Stimulated activated CD8-positive, alpha-beta memory T cell treated with anti-CD3 and anti-CD28 coated beads, Interleukin-15, amount 100 ng/mL, for 4 hours (primary cell): Measurements from ENCODE around the gene OSBPL8.

Experiments
- DNase-seq, 2 donors: peaks; one replicate each; pipeline ENCODE4 v3.0.0-alpha.2; 2020; ENCODE audit warnings: low read depth in 2 of 2

Gene OSBPL8, protein sequence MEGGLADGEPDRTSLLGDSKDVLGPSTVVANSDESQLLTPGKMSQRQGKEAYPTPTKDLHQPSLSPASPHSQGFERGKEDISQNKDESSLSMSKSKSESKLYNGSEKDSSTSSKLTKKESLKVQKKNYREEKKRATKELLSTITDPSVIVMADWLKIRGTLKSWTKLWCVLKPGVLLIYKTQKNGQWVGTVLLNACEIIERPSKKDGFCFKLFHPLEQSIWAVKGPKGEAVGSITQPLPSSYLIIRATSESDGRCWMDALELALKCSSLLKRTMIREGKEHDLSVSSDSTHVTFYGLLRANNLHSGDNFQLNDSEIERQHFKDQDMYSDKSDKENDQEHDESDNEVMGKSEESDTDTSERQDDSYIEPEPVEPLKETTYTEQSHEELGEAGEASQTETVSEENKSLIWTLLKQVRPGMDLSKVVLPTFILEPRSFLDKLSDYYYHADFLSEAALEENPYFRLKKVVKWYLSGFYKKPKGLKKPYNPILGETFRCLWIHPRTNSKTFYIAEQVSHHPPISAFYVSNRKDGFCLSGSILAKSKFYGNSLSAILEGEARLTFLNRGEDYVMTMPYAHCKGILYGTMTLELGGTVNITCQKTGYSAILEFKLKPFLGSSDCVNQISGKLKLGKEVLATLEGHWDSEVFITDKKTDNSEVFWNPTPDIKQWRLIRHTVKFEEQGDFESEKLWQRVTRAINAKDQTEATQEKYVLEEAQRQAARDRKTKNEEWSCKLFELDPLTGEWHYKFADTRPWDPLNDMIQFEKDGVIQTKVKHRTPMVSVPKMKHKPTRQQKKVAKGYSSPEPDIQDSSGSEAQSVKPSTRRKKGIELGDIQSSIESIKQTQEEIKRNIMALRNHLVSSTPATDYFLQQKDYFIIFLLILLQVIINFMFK

DNA sequence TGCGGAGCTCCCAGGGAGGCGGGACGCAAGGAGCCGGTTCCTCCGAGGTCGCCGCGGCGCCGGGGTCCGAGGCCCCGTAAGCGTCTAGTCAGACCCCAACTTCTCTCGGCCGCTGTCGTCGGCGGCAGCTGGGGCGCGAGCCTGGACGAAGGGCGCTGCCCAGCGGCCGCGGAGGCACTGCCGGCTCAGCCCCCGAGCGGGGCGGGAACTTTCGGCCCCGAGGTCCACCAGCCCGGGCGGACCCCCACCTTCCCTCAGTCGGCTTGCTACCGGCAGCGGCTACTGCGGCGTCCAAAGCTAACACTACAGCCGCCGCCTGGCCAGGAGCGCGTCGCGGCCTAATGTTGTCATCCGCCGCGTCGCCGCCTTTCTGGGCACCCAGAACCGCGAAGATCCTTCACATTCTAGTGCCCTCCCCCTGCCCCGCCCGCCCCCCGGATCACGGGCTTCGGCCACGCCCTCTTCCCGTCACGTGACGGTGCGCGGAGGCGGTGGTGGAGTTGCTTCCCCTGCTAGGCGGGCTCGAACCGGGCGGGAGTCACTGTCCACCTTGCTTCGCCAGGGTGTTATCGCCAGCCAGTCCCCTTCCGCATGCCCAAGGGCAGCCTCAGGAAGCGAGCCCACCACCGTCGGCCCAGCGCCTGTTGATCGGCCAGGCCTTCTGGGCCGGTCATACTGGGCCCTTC is at the start of gene OSBPL8:
Gene OSBPL8, minus strand, starts transcription at position 372 of the 686 bp plus-strand sequence. CDS start 72,220 bp downstream, outside the sequence.
- DNase-seq: peak; percentile 93 to 96

DNA sequence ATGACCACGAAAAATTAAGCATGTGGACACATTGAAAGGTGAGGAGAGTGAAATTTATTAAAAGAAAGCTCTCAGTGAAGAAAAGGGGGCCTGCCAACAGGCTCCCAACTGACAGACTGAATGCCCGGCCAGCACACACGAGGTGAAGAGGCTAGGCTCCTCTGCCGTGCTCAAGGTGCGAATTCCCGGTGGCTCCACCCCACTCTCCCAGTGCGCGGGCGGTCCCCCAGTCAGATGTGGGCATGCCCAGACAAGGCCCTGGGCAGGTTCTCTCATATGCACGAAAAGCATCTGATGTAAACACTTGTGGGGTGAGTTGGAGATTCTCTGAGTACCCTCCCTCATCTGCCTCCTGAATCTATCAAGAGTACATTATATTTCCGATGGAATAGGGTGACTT is 48.5 kb upstream of the OSBPL8 start:
- DNase-seq: no peak

DNA sequence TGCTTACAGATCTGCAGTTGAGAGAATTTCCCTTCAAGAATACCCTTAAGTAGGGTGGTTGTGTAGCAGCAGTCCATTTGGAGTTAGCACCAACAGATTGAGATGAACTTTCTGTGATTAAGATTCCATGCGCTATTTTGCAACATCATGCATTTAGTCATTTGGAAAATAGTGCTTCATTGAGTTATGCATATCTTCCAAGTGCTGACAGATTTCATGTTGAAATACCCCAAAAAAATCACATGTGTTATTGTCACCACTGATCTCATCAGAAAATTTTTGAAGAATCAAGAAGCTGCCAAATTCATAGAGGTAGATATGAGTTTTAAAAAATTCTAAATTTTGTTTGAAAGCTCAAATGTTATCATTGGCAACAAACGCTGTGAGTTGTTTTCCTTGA is 35.5 kb upstream of the OSBPL8 start:
- DNase-seq: no peak

DNA sequence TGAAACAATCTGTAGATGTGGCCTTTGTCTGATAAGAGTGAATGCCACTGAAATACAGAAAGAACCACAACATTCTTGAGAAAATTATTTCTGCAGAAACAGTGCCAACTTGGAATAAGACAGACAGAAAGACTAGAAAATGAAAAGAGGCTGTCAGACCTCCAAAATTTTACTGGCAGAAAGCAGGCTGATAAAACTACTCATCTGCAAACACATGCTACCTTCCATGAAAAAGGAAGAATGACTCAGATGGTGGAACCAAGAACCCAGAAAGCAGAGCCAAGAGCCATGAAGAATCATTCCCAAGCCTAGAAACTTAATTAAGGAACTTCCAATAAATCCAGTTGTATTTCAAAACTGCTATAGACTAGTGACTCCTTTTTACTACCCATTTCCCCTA is 31.9 kb upstream of the OSBPL8 start:
- DNase-seq: no peak

DNA sequence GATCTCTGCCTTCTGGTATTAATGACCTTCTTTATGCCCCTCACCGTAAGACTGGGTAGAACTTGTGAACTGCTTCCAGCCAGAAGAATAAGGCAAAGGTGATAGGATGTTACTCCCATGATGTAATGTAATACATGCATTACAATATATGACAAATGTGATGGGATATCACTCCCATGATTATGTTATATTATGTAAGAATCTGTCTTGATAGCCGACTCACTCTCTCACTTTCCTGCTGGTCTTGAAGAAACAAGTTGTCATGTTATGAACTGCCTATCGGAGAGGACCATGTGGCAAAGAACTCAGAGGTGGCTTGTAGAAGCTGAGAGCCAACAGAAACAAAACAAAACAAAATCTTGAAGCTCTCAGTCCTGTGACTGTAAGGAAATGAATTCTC is 30.6 kb upstream of the OSBPL8 start:
- no peak for DNase-seq

DNA sequence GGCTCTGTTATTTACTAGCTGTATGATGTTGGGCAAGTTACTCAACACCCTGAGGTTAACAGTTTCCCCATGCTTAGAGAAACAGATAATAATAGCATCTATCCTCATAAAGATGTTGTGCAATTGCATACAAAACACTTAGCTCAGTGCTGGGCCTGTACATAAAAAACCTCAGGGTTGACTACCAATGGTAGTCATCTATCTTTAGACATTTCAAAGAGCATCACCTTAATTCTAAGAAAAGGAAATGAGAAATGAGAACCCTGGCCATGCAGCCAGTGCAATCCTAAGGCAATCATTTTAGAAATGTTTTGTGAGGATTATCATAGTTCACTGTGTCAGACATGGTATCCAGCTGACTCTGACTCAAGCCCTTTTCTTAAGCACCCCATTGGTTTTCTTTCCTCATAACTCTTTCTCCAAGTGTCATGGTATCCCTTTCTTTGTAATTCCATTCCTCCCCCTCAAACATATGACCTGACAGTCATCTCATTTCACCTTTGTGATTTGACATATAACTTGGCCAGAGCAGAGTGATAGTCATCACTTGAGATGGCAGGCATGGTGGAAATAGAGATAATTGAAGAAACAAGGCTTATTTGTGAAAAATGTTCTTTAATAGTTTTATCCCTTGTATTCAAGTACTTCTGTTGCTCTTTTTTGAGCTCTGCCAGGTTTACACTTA is 29.5 kb upstream of the OSBPL8 start:
- no peak for DNase-seq

DNA sequence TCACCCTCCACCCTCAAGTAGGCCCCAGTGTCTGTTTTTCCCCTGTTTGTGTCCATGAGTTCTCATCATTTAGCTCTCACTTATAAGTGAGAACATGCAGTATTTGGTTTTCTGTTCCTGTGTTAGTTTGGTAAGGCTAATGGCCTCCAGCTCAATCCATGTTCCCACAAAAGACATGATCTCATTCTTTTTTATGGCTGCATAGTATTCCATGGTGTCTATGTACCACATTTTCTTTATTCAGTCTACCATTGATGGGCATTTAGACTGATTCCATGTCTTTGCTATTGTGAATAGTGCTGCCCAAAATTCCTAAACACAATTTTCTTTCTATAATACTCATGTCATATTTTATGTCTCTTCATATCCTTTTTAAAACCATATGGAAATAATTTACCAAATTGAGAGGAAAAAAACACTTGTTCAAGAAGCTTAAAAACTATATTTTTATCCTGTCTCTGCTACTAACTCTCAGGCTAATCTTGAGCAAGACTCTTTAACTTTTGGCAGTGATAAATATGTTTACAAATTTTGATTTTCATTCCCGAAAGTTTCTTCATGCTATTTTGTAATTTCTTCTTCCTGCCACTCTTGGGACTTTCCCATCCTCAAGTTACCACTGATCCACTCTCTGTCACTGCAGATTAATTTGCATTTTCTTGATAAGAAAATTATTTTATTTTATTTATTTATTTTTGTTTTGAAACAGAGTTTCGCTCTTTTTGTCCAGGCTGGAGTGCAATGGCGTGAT is 28.0 kb upstream of the OSBPL8 start:
- no peak for DNase-seq

DNA sequence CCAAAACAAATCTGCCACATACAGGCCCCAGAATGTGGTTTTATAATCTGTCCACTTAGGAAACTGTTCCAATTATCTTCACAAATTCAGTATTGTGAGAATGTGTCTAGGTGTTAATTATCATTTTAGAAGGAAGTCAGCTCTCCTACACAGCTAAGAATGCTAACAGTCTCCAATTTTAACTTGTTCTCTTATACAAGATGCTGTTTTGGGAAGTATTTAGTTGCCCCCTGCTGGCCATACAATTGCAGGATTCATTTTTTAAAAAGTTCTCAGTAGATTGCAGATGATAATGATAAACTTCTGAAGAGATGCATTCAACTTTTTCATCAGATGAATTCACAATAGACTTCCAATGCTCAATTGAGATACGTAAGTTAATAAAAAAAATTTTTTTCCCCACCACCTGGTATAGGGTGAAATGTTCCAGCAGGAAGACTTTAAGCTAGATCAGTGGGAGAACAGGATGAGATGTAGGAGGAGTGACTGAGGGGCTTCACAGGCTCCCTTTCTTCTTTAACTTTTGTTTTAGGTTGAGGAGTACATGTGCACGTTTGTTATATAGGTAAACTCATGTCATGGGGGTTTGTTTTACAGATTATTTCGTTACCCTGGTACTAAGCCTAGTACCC is 27.3 kb upstream of the OSBPL8 start:
- DNase-seq: no peak

DNA sequence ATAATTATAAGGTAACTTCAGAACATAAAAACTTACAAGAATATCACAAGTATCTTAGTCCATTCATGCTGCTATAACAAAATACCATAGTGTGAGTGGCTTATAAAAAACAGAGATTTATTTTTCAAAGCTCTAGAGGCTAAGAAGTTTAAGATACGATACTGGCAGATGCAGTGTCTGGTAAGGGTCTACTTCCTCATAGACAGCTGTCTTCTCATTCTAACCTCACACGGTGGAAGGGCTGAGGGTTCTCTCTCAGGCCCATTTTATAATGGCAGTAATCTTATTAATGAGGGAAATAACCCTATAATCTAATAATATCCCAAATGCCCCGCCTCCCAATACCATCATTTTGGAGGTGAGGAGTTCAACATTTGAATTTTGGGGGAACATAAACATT is 23.7 kb upstream of the OSBPL8 start:
- DNase-seq: no peak

DNA sequence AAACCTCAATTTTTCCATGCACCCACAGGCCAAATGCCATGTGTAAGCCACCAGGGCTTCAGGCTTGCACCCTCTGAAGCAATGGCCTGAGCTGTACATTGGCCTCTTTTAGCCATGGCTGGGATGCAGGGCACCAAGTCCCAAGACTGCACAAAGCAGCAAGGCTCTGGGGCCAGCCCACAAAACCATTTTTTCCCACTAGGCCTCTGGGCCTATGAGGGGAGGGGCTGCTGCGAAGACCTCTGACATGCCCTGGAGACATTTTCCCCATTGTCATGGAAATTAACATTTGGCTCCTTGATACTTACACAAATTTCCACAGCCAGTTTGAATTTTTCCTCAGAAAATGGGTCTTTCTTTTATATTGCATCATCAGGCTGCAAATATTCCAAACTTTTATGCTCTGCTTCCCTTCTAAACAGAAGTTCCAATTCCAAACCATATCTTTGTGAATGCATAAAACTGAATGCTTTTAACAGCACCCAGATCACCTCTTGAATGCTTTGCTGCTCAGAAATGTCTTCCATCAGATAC is 14.3 kb upstream of the OSBPL8 start:
- no peak for DNase-seq

DNA sequence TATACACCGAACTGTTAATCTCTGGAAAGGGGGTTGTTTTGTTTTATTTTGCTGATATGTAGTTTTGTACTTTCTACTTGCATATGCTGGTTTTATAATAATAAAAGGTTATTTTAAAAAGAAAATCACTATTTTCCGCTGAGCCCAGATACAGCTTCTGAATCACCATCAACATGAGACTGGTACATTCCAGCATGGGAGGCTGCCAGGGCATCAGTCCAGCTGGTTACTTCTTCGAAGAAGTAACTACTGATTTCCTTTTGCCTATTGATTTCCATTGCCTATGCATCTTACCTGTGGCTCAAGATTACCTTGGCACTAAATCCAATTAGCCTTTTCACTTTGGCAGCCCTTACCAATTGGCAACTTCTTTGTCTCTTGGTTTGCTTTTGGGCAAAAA is 11.7 kb upstream of the OSBPL8 start:
- no peak for DNase-seq

DNA sequence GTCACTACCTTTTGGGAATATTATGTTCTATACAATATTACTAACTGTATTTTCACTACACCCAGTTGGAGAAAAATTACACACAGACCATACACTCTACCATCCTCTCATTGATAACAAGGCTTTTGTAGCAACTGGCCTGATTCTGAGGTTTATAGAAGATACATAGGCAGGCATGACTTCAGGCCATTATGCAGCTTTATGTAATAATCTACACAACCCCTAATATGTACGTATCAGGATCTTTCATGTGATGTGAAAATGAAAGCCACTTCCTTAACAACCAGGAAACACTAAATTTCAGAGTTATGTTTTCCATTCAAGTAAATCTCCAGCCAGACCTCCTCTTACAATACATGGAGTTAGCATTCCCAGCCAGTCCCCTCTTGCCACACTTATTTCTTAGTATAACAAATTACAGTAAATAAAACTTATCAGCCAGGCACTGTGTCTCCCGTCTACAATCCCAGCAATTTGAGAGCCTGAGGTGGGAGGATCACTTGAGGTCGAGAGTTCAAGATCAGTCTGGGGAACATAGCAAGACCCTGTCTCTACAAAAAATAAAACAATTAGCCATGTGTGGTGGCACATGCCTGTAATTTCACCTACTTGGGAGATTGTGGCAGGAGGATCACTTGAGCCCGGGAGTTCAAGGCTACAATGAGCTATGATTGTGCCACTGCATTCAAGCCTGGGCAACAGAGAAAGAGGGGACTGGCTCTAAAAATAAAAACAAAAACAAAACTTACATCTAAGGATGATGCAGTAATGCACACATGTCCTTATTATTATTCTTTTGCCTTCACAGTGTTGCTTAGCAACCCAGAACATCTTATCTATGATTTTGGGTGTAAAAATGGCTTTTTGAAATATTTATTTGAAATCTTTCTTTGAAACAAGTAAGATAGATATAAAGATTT is 10.4 kb upstream of the OSBPL8 start:
- DNase-seq: no peak

DNA sequence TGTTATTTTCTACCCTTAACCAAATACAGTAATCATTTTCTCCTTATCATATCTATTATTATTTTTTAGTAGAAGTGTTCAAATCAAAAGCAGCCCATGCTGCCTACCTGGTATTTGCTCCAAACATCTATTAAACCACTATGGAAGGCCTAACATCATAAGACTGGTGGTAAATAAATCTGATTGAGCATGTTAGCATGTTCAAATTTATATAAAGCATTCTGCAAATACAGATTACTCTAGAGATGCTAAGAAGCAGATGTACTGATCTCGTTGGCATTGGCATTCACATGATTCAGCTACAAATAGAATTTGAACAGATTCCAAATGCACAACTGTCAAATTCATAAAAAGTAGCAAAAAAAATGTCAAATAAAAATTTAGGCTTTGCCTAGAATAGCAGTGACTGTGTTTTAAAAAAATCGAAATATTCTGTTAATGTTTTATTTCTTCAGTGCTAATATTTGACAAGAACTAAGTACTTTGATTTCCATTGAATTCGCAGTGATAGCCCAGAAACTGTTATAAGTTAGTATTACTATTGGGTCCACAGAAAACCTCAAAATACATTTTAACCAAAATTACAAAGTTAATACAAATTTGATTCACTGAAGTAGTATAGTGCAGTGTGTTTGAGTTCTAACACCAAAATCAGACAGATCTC is 9.4 kb upstream of the OSBPL8 start:
- no peak for DNase-seq

DNA sequence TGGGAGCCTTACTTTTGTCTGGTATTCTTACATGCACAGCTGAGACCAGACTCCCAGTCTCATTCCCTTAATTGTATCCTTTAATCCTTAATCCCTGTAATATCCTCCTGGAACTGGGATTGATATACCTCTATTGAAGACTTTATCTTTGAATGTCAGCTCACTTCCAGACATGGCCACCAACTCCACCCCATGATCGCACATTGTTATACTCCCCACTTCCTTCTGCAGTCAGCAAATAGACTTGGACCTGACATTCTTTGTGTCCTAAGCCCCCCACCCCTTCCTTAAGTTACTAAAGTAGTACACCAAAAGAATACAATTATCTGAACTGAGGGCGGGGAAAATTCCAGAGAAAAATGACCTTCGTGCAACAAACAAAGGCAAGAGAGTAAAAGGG is 8.6 kb upstream of the OSBPL8 start:
- DNase-seq: no peak

DNA sequence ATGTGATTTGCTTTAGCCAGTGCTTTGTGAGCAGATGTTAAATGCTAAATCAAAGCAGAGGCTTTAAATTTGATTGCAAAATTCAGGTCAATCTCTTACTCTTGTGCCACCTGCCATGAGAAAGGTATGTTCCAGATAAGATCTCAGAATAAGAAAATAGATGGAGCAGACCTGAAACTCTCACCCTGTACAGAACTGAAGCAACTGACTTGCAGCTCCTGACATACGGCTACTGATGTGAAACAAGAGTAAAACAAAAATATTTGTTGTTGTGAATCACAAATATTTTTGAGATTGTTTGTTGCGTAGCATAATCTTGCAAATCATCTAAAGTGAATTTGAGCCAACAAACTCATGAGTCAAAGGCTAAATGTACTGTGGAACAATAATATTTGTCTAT is 3.5 kb upstream of the OSBPL8 start:
- DNase-seq: no peak

DNA sequence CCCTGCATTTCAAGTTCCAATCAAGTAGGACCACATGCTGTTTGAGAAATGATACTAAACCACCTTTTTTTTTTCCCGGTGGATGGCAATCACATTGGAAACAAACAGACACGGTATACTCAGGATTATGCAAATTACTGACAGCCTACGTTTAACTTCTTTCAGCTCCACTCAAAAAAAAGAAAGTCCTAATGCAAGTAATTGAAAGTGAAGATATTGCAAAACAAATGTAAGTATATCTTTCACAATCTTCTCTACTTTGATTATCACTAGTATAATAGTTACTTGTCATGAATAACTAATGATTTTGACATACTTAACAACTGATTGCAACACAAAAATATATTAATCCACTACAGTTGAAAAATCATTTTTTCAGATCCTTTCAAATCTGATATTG is 2.6 kb upstream of the OSBPL8 start:
- no peak for DNase-seq

DNA sequence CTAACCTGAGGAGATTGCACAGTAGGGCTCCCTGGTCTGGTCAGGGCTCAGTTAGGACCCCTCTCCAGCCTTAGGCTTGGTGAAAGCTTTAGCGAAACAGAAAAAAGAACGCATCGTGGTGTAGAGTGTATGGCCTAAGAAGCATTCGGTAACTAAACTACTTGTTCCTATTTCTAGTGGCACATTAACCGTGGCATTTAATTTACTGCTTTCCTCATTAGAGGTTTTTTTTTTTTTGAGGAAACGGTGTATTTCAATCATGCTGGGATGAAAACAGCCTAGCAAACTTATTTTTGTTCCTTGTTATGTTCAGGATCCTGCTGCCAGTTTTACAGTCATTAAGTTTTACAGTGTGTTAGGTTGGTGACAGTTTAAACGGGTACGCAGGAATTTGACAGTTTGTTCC is 518 bp upstream of the OSBPL8 start:
- no peak for DNase-seq

DNA sequence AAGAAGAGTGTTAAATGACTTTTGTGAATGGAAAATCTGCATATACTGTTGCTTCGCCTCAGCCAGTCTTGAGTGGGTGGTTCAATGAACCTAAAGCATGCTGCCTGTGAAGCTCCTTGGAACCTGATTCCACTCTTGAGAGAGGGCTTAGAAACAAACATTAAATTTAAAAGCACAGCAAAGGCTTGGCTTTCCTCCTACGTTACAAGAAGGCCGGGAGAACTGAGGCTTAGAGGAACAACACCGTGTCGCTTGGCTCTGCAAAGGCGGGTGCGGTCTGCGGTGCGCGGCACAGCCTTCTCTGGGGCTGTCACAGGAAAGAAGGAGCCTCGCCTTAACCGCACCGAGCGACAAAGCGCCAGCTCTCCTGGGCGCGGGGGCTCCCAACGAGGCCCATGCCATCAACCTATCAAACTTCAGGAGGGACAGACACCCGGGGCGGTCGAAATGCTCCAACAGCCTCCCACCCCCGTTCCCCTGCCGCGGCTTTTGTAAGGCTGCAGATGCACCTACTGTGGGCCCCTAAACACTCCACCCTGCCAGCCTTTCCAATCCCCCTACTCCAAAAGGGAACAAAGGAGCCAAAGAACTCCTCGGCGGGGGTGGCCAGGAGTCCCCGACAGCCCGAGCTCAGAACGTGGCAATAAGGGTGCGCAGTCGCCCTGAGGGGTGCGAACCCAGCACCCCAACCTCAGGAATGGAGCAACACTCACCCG is 729 bp downstream of the OSBPL8 start:
- DNase-seq: peak; percentile 66
